MM.1S (cell line): Measurements from ENCODE around the gene CFAP90.

Experiments
- DNase-seq: peaks from one replicate; pipeline ENCODE4 v3.0.0-alpha.2; 2015
- H2AFZ ChIP-seq: fragments of 300-600 bp; sonication (generic); 2 replicates; pipeline ENCODE4 v1.6.0; 2016; ENCODE audit warnings: antibody characterized with exemption, low read length
- H3F3A ChIP-seq: fragments of 300-600 bp; sonication (generic); 2 replicates; pipeline ENCODE4 v1.6.1; 2016; ENCODE audit warnings: mild to moderate bottlenecking, antibody characterized with exemption, low read length, moderate library complexity, mixed read lengths; ENCODE audit not compliant: insufficient read depth
- H3K27ac ChIP-seq: fragments of 300-600 bp; sonication (generic); 2 replicates; pipeline ENCODE4 v1.5.1; 2016; ENCODE audit warnings: mild to moderate bottlenecking, low read length
- H3K27me3 ChIP-seq: fragments of 300-600 bp; sonication (generic); replicated peaks from 2 replicates; pipeline ENCODE4 v1.6.0; 2016; ENCODE audit warnings: low read length; ENCODE audit not compliant: insufficient read depth
- H3K36me3 ChIP-seq: fragments of 300-600 bp; sonication (generic); replicated peaks from 2 replicates; pipeline ENCODE4 v1.6.1; 2016; ENCODE audit warnings: mild to moderate bottlenecking, low read length, mixed read lengths; ENCODE audit not compliant: insufficient read depth
- H3K4me1 ChIP-seq: fragments of 300-600 bp; sonication (generic); 2 replicates; pipeline ENCODE4 v1.6.1; 2016; ENCODE audit warnings: low read length, mixed read lengths
- H3K4me2 ChIP-seq: fragments of 300-600 bp; sonication (generic); 2 replicates; pipeline ENCODE4 v1.6.0; 2016; ENCODE audit warnings: low read depth, low read length
- H3K4me3 ChIP-seq: fragments of 300-600 bp; sonication (generic); 2 replicates; pipeline ENCODE4 v1.5.1; 2016; ENCODE audit warnings: low read length, mixed read lengths
- H3K79me2 ChIP-seq: fragments of 300-600 bp; sonication (generic); 2 replicates; pipeline ENCODE4 v1.6.1; 2016; ENCODE audit warnings: mixed run types, low read length, mixed read lengths
- H3K9ac ChIP-seq: fragments of 300-600 bp; sonication (generic); 2 replicates; pipeline ENCODE4 v1.6.1; 2016; ENCODE audit warnings: low read length, mixed read lengths
- H3K9me2 ChIP-seq: fragments of 300-600 bp; sonication (generic); replicated peaks from 2 replicates; pipeline ENCODE4 v1.6.1; 2016; ENCODE audit warnings: mild to moderate bottlenecking, low read length, mixed read lengths; ENCODE audit not compliant: insufficient read depth
- H3K9me3 ChIP-seq: fragments of 300-600 bp; sonication (generic); replicated peaks from 2 replicates; pipeline ENCODE4 v1.6.1; 2016; ENCODE audit warnings: mild to moderate bottlenecking, low read length, mixed read lengths; ENCODE audit not compliant: insufficient read depth
- H4K20me1 ChIP-seq: fragments of 300-600 bp; sonication (generic); 2 replicates; pipeline ENCODE4 v1.6.1; 2016; ENCODE audit warnings: mild to moderate bottlenecking, low read length, moderate library complexity, mixed read lengths; ENCODE audit not compliant: insufficient read depth
- CTCF ChIP-seq: fragments of 300-600 bp; sonication (generic); IDR thresholded peaks from 2 replicates; pipeline ENCODE4 v1.5.1; 2016; ENCODE audit warnings: antibody characterized with exemption, low read length, mixed read lengths
- EZH2 ChIP-seq: fragments of 300-600 bp; sonication (generic); optimal IDR thresholded peaks from 2 replicates; pipeline ENCODE3; 2017; ENCODE audit warnings: low read depth, mild to moderate bottlenecking, antibody characterized with exemption, low read length, mixed read lengths
- EZH2phosphoT487 ChIP-seq: fragments of 300-600 bp; sonication (generic); IDR thresholded peaks from 2 replicates; pipeline ENCODE4 v1.6.1; 2018; ENCODE audit warnings: antibody characterized with exemption, low read length

Gene CFAP90

GRCh38 chr5:7873216-7873615, 22.3 kb upstream of the CFAP90 start:
- peaks cover 48% of the 10 kb centered on the region for H3F3A ChIP-seq
- H3K27me3 ChIP-seq = no peaks in the 10 kb centered on the region
- no peaks in the 10 kb centered on the region for H3K9me2 ChIP-seq
- no peak overlapping the region for H2AFZ ChIP-seq
- peaks cover 35% of the 10 kb centered on the region for H3K36me3 ChIP-seq
- peak overlapping the region; percentile 88 for H3K4me2 ChIP-seq
- TF ChIP-seq EZH2phosphoT487 (no peak), EZH2 (no peak), CTCF (no peak)
- peak overlapping the region; percentile 46 for H3K4me3 ChIP-seq
- peaks cover 94% of the 10 kb centered on the region for H3K79me2 ChIP-seq
- peaks cover 30% of the 10 kb centered on the region for H4K20me1 ChIP-seq
- peaks cover 39% of the 10 kb centered on the region for H3K4me1 ChIP-seq
- DNase-seq = peak; percentile 77
- H3K27ac ChIP-seq = peak overlapping the region; percentile 92
- H3K9me3 ChIP-seq = no peaks in the 10 kb centered on the region
- H3K9ac ChIP-seq = peak overlapping the region; percentile 51

- Histone ChIP-seq H3K79me2 (peaks cover 94% of the 10 kb centered on the region), H3K27me3 (no peaks in the 10 kb centered on the region), H3K27ac (peak overlapping the region; percentile 92), H3K36me3 (peaks cover 29% of the 10 kb centered on the region), H3K9me2 (no peaks in the 10 kb centered on the region), H3K4me3 (peak overlapping the region; percentile 46), H4K20me1 (peaks cover 30% of the 10 kb centered on the region), H2AFZ (no peak overlapping the region), H3K9ac (peak overlapping the region; percentile 51), H3K4me1 (peaks cover 42% of the 10 kb centered on the region), H3K4me2 (peak overlapping the region; percentile 88), H3K9me3 (no peaks in the 10 kb centered on the region), H3F3A (peaks cover 48% of the 10 kb centered on the region)
- no peak for TF ChIP-seq EZH2
- no peak for TF ChIP-seq EZH2phosphoT487
- no peak for TF ChIP-seq CTCF
- DNase-seq = peak; percentile 23
Observed at GRCh38 chr5:7872517-7873130, 21.7 kb upstream of the CFAP90 start.

GRCh38 chr5:7871653-7872052, 20.7 kb upstream of the CFAP90 start:
- no peaks in the 10 kb centered on the region for H3K27me3 ChIP-seq
- H3K36me3 ChIP-seq = peaks cover 23% of the 10 kb centered on the region
- no peak overlapping the region for H2AFZ ChIP-seq
- H3K4me3 ChIP-seq = peak overlapping the region; percentile 92
- H3K9ac ChIP-seq = peak overlapping the region; percentile 98
- H3K9me3 ChIP-seq = no peaks in the 10 kb centered on the region
- no peaks in the 10 kb centered on the region for H3K9me2 ChIP-seq
- H3K4me1 ChIP-seq = peaks cover 45% of the 10 kb centered on the region
- peaks cover 48% of the 10 kb centered on the region for H3F3A ChIP-seq
- TF ChIP-seq EZH2 (no peak), CTCF (peak; percentile 25)
- DNase-seq = peak; percentile 93
- H4K20me1 ChIP-seq = peaks cover 26% of the 10 kb centered on the region
- peak overlapping the region; percentile 92 for H3K27ac ChIP-seq
- peak overlapping the region; percentile 88 for H3K4me2 ChIP-seq
- peaks cover 94% of the 10 kb centered on the region for H3K79me2 ChIP-seq
